Activated CD4-positive, alpha-beta T cell treated with anti-CD3 and anti-CD28 coated beads, Interleukin-10, Interleukin-2, amounts not matched to agents 100 ng/mL and 50 ng/mL, durations not matched to agents 16 hours and 8 hours (primary cell): ENCODE measurements around the gene P3H2.
"Not testable (repeated sequence)": the region's sequence is repeated elsewhere in the genome, so short reads cannot be mapped to it uniquely, and the experiment has no call there.

Source experiments
- DNase-seq: peaks from one replicate; pipeline ENCODE4 v3.0.0-alpha.2; 2020

P3H2 gene

GRCh38 chr3:190079173-190079572, 41.5 kb downstream of the P3H2 start:
- DNase-seq, result not testable (repeated sequence)

GRCh38 chr3:190077395-190078045, 43.2 kb downstream of the P3H2 start:
- no peak for DNase-seq

GRCh38 chr3:190076601-190077394, 43.9 kb downstream of the P3H2 start:
- DNase-seq, result no peak

GRCh38 chr3:190076136-190076535, 44.6 kb downstream of the P3H2 start:
- no peak for DNase-seq

- no peak for DNase-seq
Observed at GRCh38 chr3:190074817-190075216, 45.9 kb downstream of the P3H2 start.

GRCh38 chr3:190073264-190074008, 47.3 kb downstream of the P3H2 start:
- no peak for DNase-seq

- DNase-seq, result no peak
Observed at GRCh38 chr3:190072856-190073255, 47.8 kb downstream of the P3H2 start.

GRCh38 chr3:190071921-190072320, 48.8 kb downstream of the P3H2 start:
- DNase-seq, result not testable (repeated sequence)

- no peak for DNase-seq
Observed at GRCh38 chr3:190070622-190071347, 49.9 kb downstream of the P3H2 start.

- no peak for DNase-seq
Observed at GRCh38 chr3:190065204-190065603, 55.5 kb downstream of the P3H2 start.

GRCh38 chr3:190064659-190065058, 56.0 kb downstream of the P3H2 start:
- no peak for DNase-seq

GRCh38 chr3:190064112-190064511, 56.6 kb downstream of the P3H2 start:
- DNase-seq, result no peak

- no peak for DNase-seq
Observed at GRCh38 chr3:190063490-190063889, 57.2 kb downstream of the P3H2 start.

GRCh38 chr3:190060192-190060775, 60.4 kb downstream of the P3H2 start:
- no peak for DNase-seq

- DNase-seq, result no peak
Observed at GRCh38 chr3:190059242-190059590, 61.5 kb downstream of the P3H2 start.

- no peak for DNase-seq
Observed at GRCh38 chr3:190058521-190059241, 62.0 kb downstream of the P3H2 start.

- DNase-seq, result no peak
Observed at GRCh38 chr3:190056742-190057141, 64.0 kb downstream of the P3H2 start.

- no peak for DNase-seq
Observed at GRCh38 chr3:190055773-190056172, 64.9 kb downstream of the P3H2 start.

GRCh38 chr3:190053919-190054672, 66.6 kb downstream of the P3H2 start:
- no peak for DNase-seq

- no peak for DNase-seq
Observed at GRCh38 chr3:190051641-190052040, 69.1 kb downstream of the P3H2 start.

GRCh38 chr3:190048932-190049441, 71.7 kb downstream of the P3H2 start:
- DNase-seq, result no peak
